Subcutaneous adipose tissue (tissue), 4 donors: ENCODE data around the gene CUL9. TPM values are rescaled to one million over a fixed set of nuclear protein-coding genes. Genes with fewer than 3 reads are reported as not detected.

Source experiments
- total RNA-seq, 4 donors: library from RNA; depleted of rRNA; stranded (reverse); fragments of >200 nt; gene quantifications; one replicate each; pipeline ENCODE4 v1.1.0, GENCODE V29; 2016
- TF ChIP-seq, protein P1 (sequence below): fragments of 450-650 bp; IDR thresholded peaks from one replicate; pipeline ENCODE4 v1.5.1; 2016; ENCODE audit warnings: low read depth, mild to moderate bottlenecking, control low read depth, antibody characterized with exemption, moderate library complexity

Gene CUL9
- total RNA-seq, 4 donors from 2014 or later: 16.3 to 36.7 (median 27.2) TPM

DNA sequence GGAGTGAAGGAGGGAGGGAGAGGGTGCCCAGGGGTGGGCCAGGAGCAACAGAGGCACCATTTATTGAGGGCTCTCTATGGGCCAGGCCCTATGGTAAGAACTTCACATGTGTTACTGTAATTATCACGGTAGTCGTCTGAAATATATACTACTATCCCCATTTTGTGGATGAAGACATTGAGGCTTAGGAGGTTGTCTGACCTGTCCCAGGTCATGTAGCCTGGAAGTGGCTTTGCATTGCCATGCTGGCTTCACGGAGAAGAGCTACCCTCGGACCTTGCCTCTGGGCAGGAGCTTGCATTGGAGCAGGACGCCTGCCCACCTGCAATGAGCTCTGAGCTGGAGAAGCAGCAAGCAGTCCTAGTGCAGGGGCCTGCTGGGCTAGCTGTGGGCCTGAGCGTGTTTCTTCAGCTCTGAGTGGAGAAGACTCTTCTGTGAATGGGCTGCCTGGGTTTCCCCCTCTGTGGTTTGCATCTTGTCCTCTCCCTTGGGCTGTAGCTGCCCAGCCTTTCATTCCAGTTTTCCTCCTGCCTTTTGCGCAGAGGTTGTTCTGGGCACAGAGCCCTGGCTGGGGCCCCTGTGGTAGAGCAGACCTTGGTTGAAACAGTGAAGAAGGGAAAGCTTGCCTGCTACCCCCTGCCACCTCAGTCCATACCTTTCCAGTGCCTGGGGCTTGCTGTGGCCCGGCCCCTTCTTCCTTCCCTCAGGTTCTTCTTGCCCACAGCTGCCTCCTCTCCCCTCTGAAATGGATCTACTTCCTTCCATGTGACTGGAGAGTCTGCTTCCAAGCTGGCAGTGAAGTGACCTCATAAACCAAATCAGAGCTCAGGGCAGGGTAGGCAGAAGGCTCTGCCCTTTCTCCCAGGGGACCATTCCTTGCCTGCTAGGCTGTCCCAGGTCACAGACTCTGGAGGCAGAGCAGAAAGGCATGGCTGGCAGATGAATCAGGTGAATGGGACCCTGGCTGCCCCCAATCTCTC is 35.0 kb upstream of the CUL9 start:
- TF ChIP-seq, protein P1, sequence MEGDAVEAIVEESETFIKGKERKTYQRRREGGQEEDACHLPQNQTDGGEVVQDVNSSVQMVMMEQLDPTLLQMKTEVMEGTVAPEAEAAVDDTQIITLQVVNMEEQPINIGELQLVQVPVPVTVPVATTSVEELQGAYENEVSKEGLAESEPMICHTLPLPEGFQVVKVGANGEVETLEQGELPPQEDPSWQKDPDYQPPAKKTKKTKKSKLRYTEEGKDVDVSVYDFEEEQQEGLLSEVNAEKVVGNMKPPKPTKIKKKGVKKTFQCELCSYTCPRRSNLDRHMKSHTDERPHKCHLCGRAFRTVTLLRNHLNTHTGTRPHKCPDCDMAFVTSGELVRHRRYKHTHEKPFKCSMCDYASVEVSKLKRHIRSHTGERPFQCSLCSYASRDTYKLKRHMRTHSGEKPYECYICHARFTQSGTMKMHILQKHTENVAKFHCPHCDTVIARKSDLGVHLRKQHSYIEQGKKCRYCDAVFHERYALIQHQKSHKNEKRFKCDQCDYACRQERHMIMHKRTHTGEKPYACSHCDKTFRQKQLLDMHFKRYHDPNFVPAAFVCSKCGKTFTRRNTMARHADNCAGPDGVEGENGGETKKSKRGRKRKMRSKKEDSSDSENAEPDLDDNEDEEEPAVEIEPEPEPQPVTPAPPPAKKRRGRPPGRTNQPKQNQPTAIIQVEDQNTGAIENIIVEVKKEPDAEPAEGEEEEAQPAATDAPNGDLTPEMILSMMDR: no peak

DNA sequence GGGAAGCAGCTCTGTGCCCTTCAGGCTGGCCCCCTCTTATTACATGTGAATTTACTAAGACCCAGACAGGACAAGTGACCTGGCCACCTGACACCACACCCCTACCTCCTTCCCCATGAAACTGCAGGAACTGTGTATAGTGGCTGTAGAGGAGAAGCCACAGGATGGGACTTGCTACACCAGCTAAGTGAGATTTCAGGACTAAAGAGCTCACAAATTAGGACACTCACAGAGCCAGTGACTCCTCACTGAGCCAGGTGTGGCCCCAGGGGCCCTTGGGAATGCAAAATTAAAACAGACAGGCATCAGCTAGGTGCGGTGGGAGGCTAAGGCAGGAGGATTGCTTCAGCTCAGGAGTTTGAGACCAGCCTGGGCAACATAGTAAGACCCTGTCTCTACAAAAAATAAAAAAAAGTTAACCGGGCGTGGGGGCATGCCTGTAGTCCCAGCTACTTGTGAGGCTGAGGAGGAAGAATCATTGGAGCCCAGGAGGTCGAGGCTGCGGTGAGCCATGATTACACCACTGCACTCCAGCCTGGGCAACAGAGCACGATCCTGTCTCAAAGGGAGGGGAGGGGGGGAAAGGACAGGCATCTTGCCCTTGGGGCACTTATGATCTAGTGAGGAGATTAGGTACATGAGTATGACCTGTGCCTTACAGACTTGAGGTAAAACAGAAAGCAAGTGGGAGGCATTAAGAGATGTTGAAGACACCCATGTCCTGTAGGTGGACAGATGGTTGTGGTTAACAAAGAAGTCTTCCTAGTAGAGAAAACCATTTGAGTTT is 34.1 kb upstream of the CUL9 start:
- TF ChIP-seq, protein P1: no peak

DNA sequence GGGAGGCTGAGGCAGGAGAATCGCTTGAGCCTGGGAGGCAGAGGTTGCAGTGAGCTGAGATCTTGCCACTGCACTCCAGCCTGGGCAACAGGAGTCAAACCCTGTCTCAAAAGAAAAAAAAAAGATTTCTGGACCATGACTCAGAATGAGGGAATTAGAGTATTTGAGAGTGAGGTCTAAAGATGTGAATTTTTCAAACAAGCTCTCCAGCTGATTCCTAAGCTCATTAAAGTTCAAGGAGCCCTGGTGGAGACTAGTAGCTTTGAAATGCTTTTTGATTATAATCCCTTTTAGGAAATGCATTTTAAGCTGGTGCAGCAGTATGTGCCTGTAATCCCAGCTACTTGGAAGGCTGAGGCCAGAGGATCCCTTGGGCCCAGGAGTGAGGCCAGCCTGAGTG is 32.7 kb upstream of the CUL9 start:
- TF ChIP-seq, protein P1: no peak

DNA sequence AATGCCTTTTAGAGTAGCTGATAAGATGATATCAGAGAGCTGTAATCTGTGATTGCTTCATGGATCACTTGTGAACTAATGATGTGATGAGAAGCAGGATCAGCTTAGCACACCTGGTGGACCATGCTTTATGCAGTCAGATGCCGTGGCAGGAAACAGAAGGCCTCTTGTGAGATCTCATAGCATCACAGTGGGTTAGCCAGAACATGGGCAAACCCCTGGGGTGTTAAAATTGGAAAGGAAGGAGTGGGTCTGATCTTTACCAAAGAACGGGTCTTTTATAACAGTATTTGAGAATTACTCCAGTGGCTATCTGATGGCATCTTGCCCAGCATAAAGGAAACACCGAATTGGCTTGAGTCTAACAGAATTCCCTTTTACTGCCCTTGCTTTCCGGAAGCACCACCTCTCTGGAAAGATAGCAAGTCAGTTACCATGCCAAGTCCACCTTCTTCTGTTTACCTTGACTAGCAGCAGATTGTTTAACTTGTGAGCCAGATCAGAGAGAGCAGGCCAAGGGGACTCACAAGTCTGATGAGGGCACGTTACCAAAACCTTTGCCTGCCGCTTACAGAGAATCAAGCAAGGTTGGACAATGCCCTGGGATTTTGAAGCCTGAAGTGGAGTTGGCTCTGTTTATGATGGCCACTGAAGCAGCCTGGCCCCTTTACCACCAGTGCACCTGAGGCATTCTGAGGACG is 31.8 kb upstream of the CUL9 start:
- TF ChIP-seq, protein P1: no peak

DNA sequence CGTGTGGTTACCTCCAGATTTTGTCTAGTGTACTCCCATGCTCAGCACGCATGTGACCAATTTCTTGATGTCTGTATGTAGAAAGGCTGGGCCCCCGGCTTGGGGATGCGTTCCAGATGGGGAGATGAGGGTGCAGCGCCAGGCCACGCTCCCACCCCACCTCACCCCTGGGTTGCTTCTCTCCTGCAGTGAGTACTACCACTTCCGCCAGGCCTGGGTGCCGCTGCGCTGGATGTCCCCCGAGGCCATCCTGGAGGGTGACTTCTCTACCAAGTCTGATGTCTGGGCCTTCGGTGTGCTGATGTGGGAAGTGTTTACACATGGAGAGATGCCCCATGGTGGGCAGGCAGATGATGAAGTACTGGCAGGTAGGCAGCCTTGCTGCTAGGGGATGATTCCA is 22.4 kb upstream of the CUL9 start:
- TF ChIP-seq, protein P1: no peak

DNA sequence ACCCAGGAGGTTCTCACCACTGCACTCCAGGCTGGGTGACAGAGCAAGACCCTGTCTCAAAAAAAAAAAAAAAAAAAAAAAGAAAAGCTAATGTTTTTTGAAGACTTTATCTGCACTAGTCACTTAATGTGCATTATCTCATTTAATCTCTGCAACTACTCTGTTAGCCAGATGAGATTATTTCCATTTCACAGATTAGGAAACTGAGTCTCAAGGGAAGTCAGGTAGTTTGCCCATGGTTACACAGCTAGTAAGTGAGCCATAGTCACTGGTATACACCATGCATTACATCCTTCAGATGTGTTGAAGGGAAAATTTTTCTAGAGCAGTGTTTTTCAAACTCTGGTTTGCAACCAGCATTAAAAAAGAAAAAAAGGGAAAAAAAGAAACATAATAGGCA is 18.1 kb upstream of the CUL9 start:
- TF ChIP-seq, protein P1: no peak
